NT2/D1 (cell line): Measurements from ENCODE around the gene TMPRSS13.

Experiments
- SUZ12 ChIP-seq: IDR thresholded peaks from 2 replicates; pipeline ENCODE4 v1.6.1; 2011; ENCODE audit not compliant: insufficient read length, insufficient read depth; ENCODE audit errors: extremely low read depth
- YY1 ChIP-seq: IDR thresholded peaks from 2 replicates; pipeline ENCODE4 v1.6.1; 2011; ENCODE audit not compliant: insufficient read length, insufficient read depth
- ZNF274 ChIP-seq: IDR thresholded peaks from 2 replicates; pipeline ENCODE4 v1.6.1; 2011; ENCODE audit warnings: mild to moderate bottlenecking, low read depth, low read length

GRCh38 chr11:117961896-117962295 is 32.7 kb upstream of the TMPRSS13 start:
- no peak for TF ChIP-seq YY1
- no peak for TF ChIP-seq ZNF274
- no peak for TF ChIP-seq SUZ12
